Measurements from ENCODE around the gene CTNNA3.

- no peak for TF ChIP-seq POLR2A (IDR thresholded peaks at IDR 0.05)
- TF ChIP-seq CTCF (IDR thresholded peaks at IDR 0.05) = no peak
These were observed 142.7 kb downstream of the CTNNA3 start for GRCh38 chr10:67553254-67553653.

All from right lobe of liver (tissue), 4 donors.